GM23338 (cell line): ENCODE data around the gene ISLR2. TPM values are rescaled to one million over a fixed set of nuclear protein-coding genes. Genes with fewer than 3 reads are reported as not detected.

Source experiments
- ATAC-seq: fragments of 200-7000 bp; cut with Tn5 transposase; 3 replicates; pipeline ENCODE4 v1.9.1; 2020
- DNase-seq: peaks from one replicate; pipeline ENCODE4 v3.0.0-alpha.2; 2015; ENCODE audit warnings: low spot score
- H2AFZ ChIP-seq: fragments of 200-600 bp; sonication (generic); 2 replicates; pipeline ENCODE4 v1.8.0; 2016; ENCODE audit warnings: antibody characterized with exemption, mild to moderate bottlenecking, moderate library complexity
- H3F3A ChIP-seq: fragments of 200-600 bp; sonication (generic); replicated peaks from 2 replicates; pipeline ENCODE4 v1.8.0; 2017; ENCODE audit warnings: antibody characterized with exemption, mixed run types, low read depth
- H3K27ac ChIP-seq: fragments of 200-600 bp; sonication (generic); 2 replicates; pipeline ENCODE4 v1.6.1; 2016; ENCODE audit warnings: low read depth
- H3K27me3 ChIP-seq: fragments of 200-600 bp; sonication (generic); 2 replicates; pipeline ENCODE4 v1.8.0; 2016; ENCODE audit warnings: mild to moderate bottlenecking, mixed run types, moderate library complexity; ENCODE audit not compliant: insufficient read depth
- H3K36me3 ChIP-seq: fragments of 200-600 bp; sonication (generic); 2 replicates; pipeline ENCODE4 v1.8.0; 2016; ENCODE audit warnings: mild to moderate bottlenecking; ENCODE audit not compliant: insufficient read depth
- H3K4me1 ChIP-seq: fragments of 200-600 bp; sonication (generic); 2 replicates; pipeline ENCODE4 v1.8.0; 2016; ENCODE audit warnings: mild to moderate bottlenecking, moderate library complexity; ENCODE audit not compliant: insufficient read depth
- H3K4me2 ChIP-seq: fragments of 200-600 bp; sonication (generic); 2 replicates; pipeline ENCODE4 v1.7.1; 2017; ENCODE audit warnings: mixed run types
- H3K4me3 ChIP-seq: fragments of 200-600 bp; sonication (generic); 2 replicates; pipeline ENCODE4 v1.6.1; 2016; ENCODE audit warnings: mixed run types
- H3K79me2 ChIP-seq: fragments of 200-600 bp; sonication (generic); replicated peaks from 2 replicates; pipeline ENCODE4 v1.8.0; 2017; ENCODE audit warnings: mild to moderate bottlenecking; ENCODE audit not compliant: insufficient read depth
- H3K9me2 ChIP-seq: fragments of 200-600 bp; sonication (generic); 2 replicates; pipeline ENCODE4 v1.8.0; 2017; ENCODE audit not compliant: insufficient read depth
- H4K20me1 ChIP-seq: fragments of 200-600 bp; sonication (generic); replicated peaks from 2 replicates; pipeline ENCODE4 v1.8.0; 2017; ENCODE audit warnings: mild to moderate bottlenecking; ENCODE audit not compliant: insufficient read depth
- H3K27ac Mint-ChIP-seq: 2 replicates; pipeline ENCODE4 v1.8.0; 2020; ENCODE audit warnings: inconsistent platforms, mild to moderate bottlenecking, moderate library complexity, mixed read lengths
- H3K27me3 Mint-ChIP-seq: 3 replicates; pipeline ENCODE4 v1.8.0; 2022; ENCODE audit warnings: low read depth, mild to moderate bottlenecking, moderate library complexity, mixed read lengths, inconsistent platforms; ENCODE audit not compliant: insufficient read depth, poor library complexity
- H3K36me3 Mint-ChIP-seq: 3 replicates; pipeline ENCODE4 v1.8.0; 2021; ENCODE audit warnings: low read depth, mild to moderate bottlenecking, inconsistent platforms, moderate library complexity, mixed read lengths
- H3K4me1 Mint-ChIP-seq: 3 replicates; pipeline ENCODE4 v1.8.0; 2020; ENCODE audit warnings: mild to moderate bottlenecking, inconsistent platforms, mixed read lengths
- H3K4me3 Mint-ChIP-seq: 3 replicates; pipeline ENCODE4 v1.8.0; 2021; ENCODE audit warnings: moderate library complexity, mild to moderate bottlenecking, inconsistent platforms, mixed read lengths
- H3K9me3 Mint-ChIP-seq: 3 replicates; pipeline ENCODE4 v1.8.0; 2020; ENCODE audit warnings: moderate library complexity, mild to moderate bottlenecking, inconsistent platforms, mixed read lengths
- CREB1 ChIP-seq: fragments of 250-450 bp; sonication (Bioruptor Pico); IDR thresholded peaks from 2 replicates; pipeline ENCODE4 v1.5.0; 2020; ENCODE audit warnings: low read depth, mild to moderate bottlenecking, moderate library complexity
- CTCF ChIP-seq, 2 experiments: fragments of 200-600 bp in 1 of 2; sonication (generic) in 1 of 2; conservative IDR thresholded peaks; 2 replicates each; pipeline versions ENCODE4 v1.5.1 to v1.6.1; 2016 to 2017; ENCODE audit warnings: antibody characterized with exemption in 2 of 2, low read depth in 2 of 2, mild to moderate bottlenecking in 2 of 2, moderate library complexity in 1 of 2
- EZH2 ChIP-seq: fragments of 200-600 bp; sonication (generic); IDR thresholded peaks from one replicate; pipeline ENCODE4 v1.8.0; 2017; ENCODE audit warnings: antibody characterized with exemption, mild to moderate bottlenecking, low read depth; ENCODE audit not compliant: unreplicated experiment
- EZH2phosphoT487 ChIP-seq: fragments of 200-600 bp; sonication (generic); IDR thresholded peaks from one replicate; pipeline ENCODE4 v1.8.1; 2018; ENCODE audit warnings: antibody characterized with exemption; ENCODE audit not compliant: unreplicated experiment
- JUNB ChIP-seq: IDR thresholded peaks from one replicate; pipeline ENCODE4 v1.6.1; 2016; ENCODE audit warnings: antibody characterized with exemption; ENCODE audit not compliant: unreplicated experiment
- POLR2AphosphoS5 ChIP-seq: IDR thresholded peaks from 2 replicates; pipeline ENCODE4 v1.6.1; 2016; ENCODE audit warnings: antibody characterized with exemption, low read depth
- ZNF114 ChIP-seq: fragments of 250-450 bp; sonication (Bioruptor Pico); IDR thresholded peaks from 2 replicates; pipeline ENCODE4 v1.5.0; 2020; ENCODE audit warnings: mild to moderate bottlenecking, moderate library complexity
- polyA plus RNA-seq: library from polyadenylated mRNA; unstranded; fragments of >200 nt; fragmentation: Nextera tagmentation; extraction: Ambion mirVana; gene quantifications from 2 replicates; pipeline ENCODE4 v1.2.1, GENCODE V29; 2016
- total RNA-seq: library from RNA; depleted of rRNA; stranded (reverse); fragments of >200 nt; shearing (Covaris generic); gene quantifications from 2 replicates; pipeline ENCODE4 v1.2.3, GENCODE V29; 2014

The ISLR2 gene
- total and polyA plus RNA-seq, 2 experiments from 2014 or later: 0.13 to 0.21 TPM

- H3K27me3 Mint-ChIP-seq: peaks cover 95% of the 10 kb centered on the region
Observed at GRCh38 chr15:74134387-74135027, 4.1 kb downstream of the ISLR2 start.

DNA sequence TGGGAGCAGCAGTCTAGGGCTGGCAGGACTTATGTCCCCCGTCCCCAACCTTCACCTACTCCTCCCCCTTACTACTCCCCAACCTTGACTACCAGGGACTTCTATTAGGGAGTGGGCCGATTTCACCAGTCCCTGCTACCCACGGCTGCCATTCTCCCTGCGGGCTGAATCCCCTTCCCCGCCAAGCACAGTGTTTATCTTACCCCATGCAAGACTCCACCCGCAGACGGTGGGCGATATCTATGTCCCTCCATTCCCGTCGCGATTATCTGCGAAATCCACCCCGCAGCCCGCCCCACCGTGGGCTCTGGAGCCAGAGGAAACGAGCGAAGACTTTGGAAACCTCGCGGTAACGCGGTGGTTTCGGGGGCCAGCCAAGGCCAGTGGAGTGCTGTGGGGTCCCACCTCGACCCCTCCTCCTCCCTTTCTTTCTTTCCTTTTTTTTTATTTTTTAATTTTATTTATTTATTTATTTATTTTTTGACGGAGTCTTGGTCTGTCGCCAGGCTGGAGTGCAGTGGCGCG lies 4.7 kb downstream of the ISLR2 start:
- DNase-seq (no peak), ATAC-seq (no peak)
- peak overlapping the region; percentile 75 for H3K4me3 ChIP-seq
- Mint-ChIP-seq H3K36me3 (no peaks in the 10 kb centered on the region; the same call in 2 of the 3 replicates), H3K9me3 (peaks cover 6% of the 10 kb centered on the region; the same call in 2 of the 3 replicates), H3K27ac (no peak overlapping the region), H3K27me3 (peaks cover 92% of the 10 kb centered on the region), H3K4me1 (peaks cover 69% of the 10 kb centered on the region), H3K4me3 (peak overlapping the region; percentile 73)
- H3F3A ChIP-seq: peaks cover 16% of the 10 kb centered on the region
- TF ChIP-seq JUNB (no peak), EZH2phosphoT487 (peak; percentile 12), EZH2 (peak; percentile 83), POLR2AphosphoS5 (no peak)
- no peaks in the 10 kb centered on the region for H3K9me2 ChIP-seq
- peak overlapping the region; percentile 94 for H3K4me2 ChIP-seq
- H3K36me3 ChIP-seq: no peaks in the 10 kb centered on the region
- H3K27me3 ChIP-seq: peaks cover 94% of the 10 kb centered on the region
- peak overlapping the region; percentile 81 for H2AFZ ChIP-seq
- no peaks in the 10 kb centered on the region for H4K20me1 ChIP-seq
- H3K79me2 ChIP-seq: no peaks in the 10 kb centered on the region
- peaks cover 62% of the 10 kb centered on the region for H3K4me1 ChIP-seq
- no peak overlapping the region for H3K27ac ChIP-seq

More at GRCh38 chr15:74134387-74135027, 4.1 kb downstream of the ISLR2 start:
- peak; percentile 86 for DNase-seq
- peak overlapping the region; percentile 94 for H3K4me2 ChIP-seq
- no peaks in the 10 kb centered on the region for H4K20me1 ChIP-seq
- peaks cover 98% of the 10 kb centered on the region for H3K27me3 ChIP-seq
- H3K4me3 ChIP-seq: peak overlapping the region; percentile 75
- ATAC-seq: peak; percentile 44
- H2AFZ ChIP-seq: peak overlapping the region; percentile 96; the same call in 1 of the 2 replicates
- Mint-ChIP-seq H3K4me3 (peak overlapping the region; percentile 70), H3K36me3 (no peaks in the 10 kb centered on the region; the same call in 2 of the 3 replicates), H3K4me1 (peaks cover 67% of the 10 kb centered on the region), H3K27ac (no peak overlapping the region), H3K9me3 (peaks cover 6% of the 10 kb centered on the region; the same call in 2 of the 3 replicates)
- H3K4me1 ChIP-seq: peaks cover 56% of the 10 kb centered on the region
- no peak overlapping the region for H3K27ac ChIP-seq
- H3K9me2 ChIP-seq: no peaks in the 10 kb centered on the region
- TF ChIP-seq POLR2AphosphoS5 (no peak), EZH2 (peak; percentile 57), CTCF (conservative IDR thresholded peaks at IDR 0.05; ENCODE audit: low read depth in 2 of 2) (peak; percentile 67 to 76), ZNF114 (CRISPR knock-in tag) (no peak), EZH2phosphoT487 (peak; percentile 40), CREB1 (CRISPR knock-in tag) (0 out of 2 replicates have a peak, but pooled peaks have one; percentile 4)
- no peaks in the 10 kb centered on the region for H3K36me3 ChIP-seq
- no peaks in the 10 kb centered on the region for H3K79me2 ChIP-seq
- peaks cover 17% of the 10 kb centered on the region for H3F3A ChIP-seq
